Left ventricle myocardium inferior (tissue), 1 donor: ENCODE measurements around the gene INPP4A. TPM values are rescaled to one million over a fixed set of nuclear protein-coding genes. Genes with fewer than 3 reads are reported as not detected.

Experiments
- DNase-seq: peaks from one replicate; pipeline ENCODE4 v3.0.0-alpha.2; 2020
- H3K27ac ChIP-seq: fragments of 200-600 bp; replicated peaks from 2 replicates; pipeline ENCODE4 v1.8.0; 2021
- H3K27me3 ChIP-seq: fragments of 200-600 bp; 2 replicates; pipeline ENCODE4 v1.8.0; 2021; ENCODE audit warnings: low read depth
- H3K36me3 ChIP-seq: fragments of 200-600 bp; 2 replicates; pipeline ENCODE4 v1.8.0; 2021
- H3K4me1 ChIP-seq: fragments of 200-600 bp; 2 replicates; pipeline ENCODE4 v1.8.0; 2021
- H3K4me3 ChIP-seq: fragments of 200-600 bp; 2 replicates; pipeline ENCODE4 v1.8.0; 2021; ENCODE audit warnings: mild to moderate bottlenecking, moderate library complexity
- H3K9me3 ChIP-seq: fragments of 200-600 bp; replicated peaks from 2 replicates; pipeline ENCODE4 v1.8.0; 2021
- intact Hi-C: fragments of 100-400 bp; cut with micrococcal nuclease; formaldehyde crosslinking; loops from one replicate; pipeline ENCODE4 v1.11.0; 2022
- long read RNA-seq: library from polyadenylated mRNA; unstranded; transcript quantifications from one replicate; pipeline ENCODE4 v2.0.0, GENCODE V29; 2021
- total RNA-seq: library from RNA; stranded (reverse); fragmentation: NEBNext Ultra II Directional; extraction: Animal tissue kit (Norgen Biotek cat#: 25700); gene quantifications from one replicate; pipeline ENCODE4 v1.2.1, GENCODE V29; 2021
- TF ChIP-seq, protein P1 (sequence below): fragments of 200-600 bp; IDR thresholded peaks from 2 replicates; pipeline ENCODE4 v1.8.0; 2021; ENCODE audit warnings: antibody characterized with exemption, mild to moderate bottlenecking, borderline replicate concordance
- donor health status: DM: no; HTN: yes; CAD: no; lungs with severe emphysema.

INPP4A gene
- 20.8 TPM for total RNA-seq
- long read RNA-seq, partial matches to known transcripts: 14 of 42 reads
- long read RNA-seq, other reads (novel, unspliced or antisense): 27 of 42 reads

DNA sequence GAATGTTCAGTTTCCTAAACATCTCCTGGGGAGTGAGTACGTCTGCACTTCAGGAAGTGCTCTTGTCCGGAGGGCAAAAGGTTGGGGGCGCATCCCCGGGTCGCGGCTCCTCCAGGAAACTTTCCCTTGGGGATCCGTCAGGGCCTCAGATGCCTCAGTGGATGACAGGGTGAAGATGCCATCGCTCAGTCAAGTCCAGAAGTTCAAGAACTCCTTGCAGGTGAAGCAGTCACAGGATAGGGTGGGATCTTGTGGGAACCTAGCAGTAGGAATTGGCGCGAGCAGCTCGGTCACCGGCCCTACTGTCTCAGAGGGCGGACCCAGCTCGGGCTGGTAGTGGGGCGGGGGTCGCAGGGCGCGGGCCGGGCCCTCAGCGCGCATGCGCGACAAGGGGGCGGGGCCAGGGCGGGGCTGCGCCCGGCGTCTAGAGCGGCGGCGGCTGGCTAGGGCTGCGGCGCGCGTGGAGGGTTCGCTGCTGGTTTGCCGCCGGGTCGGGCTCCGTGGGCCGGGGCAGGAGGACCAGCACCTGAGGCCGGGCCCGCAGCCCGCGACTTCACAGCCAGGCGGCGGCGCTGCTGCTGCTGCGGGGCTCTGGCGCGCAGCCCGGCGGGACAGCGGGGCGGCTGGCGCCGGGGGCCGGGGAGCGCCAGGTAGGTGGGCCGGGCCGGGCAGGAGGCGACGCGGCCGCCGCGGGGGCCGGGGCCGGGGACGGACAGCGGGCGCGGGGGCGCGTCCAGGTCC is at the start of gene INPP4A:
Gene INPP4A (plus strand): TSS at position 423 of the 741 bp plus-strand sequence. CDS start 75,191 bp downstream, outside the sequence.
- intact Hi-C loops: no loop called here
- Histone ChIP-seq H3K4me1 (peaks cover 31% of the 10 kb centered on the region), H3K9me3 (peaks cover 9% of the 10 kb centered on the region), H3K27ac (peak within 1 kb of the TSS; percentile 85), H3K4me3 (peak within 1 kb of the TSS; percentile 91), H3K36me3 (no peaks in the 10 kb centered on the region), H3K27me3 (no peaks in the 10 kb centered on the region)
- TF ChIP-seq, protein P1, sequence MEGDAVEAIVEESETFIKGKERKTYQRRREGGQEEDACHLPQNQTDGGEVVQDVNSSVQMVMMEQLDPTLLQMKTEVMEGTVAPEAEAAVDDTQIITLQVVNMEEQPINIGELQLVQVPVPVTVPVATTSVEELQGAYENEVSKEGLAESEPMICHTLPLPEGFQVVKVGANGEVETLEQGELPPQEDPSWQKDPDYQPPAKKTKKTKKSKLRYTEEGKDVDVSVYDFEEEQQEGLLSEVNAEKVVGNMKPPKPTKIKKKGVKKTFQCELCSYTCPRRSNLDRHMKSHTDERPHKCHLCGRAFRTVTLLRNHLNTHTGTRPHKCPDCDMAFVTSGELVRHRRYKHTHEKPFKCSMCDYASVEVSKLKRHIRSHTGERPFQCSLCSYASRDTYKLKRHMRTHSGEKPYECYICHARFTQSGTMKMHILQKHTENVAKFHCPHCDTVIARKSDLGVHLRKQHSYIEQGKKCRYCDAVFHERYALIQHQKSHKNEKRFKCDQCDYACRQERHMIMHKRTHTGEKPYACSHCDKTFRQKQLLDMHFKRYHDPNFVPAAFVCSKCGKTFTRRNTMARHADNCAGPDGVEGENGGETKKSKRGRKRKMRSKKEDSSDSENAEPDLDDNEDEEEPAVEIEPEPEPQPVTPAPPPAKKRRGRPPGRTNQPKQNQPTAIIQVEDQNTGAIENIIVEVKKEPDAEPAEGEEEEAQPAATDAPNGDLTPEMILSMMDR: peak; percentile 50
- peak; percentile 80 for DNase-seq

DNA sequence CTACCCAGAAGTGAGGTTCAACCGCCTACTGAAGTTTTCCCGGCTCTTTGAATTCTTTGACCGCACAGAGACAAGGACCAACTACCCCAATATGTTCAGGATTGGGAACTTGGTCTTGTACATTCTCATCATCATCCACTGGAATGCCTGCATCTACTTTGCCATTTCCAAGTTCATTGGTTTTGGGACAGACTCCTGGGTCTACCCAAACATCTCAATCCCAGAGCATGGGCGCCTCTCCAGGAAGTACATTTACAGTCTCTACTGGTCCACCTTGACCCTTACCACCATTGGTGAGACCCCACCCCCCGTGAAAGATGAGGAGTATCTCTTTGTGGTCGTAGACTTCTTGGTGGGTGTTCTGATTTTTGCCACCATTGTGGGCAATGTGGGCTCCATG is 48.7 kb upstream of the INPP4A start:
- Histone ChIP-seq H3K27ac (no peak overlapping the region), H3K27me3 (peaks cover 43% of the 10 kb centered on the region), H3K4me3 (no peak overlapping the region), H3K4me1 (no peaks in the 10 kb centered on the region), H3K9me3 (no peaks in the 10 kb centered on the region), H3K36me3 (no peaks in the 10 kb centered on the region)
- no peak for DNase-seq
- TF ChIP-seq, protein P1: no peak
- intact Hi-C loops: no loop called here

DNA sequence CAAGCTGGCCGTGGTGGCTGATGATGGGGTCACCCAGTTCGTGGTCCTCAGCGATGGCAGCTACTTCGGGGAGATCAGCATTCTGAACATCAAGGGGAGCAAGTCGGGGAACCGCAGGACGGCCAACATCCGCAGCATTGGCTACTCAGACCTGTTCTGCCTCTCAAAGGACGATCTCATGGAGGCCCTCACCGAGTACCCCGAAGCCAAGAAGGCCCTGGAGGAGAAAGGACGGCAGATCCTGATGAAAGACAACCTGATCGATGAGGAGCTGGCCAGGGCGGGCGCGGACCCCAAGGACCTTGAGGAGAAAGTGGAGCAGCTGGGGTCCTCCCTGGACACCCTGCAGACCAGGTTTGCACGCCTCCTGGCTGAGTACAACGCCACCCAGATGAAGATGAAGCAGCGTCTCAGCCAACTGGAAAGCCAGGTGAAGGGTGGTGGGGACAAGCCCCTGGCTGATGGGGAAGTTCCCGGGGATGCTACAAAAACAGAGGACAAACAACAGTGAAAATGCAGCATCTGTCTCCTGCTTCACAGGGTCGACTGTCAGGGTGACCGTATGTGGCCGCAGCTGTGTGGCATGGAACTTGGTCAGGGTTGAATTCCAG is 47.8 kb upstream of the INPP4A start:
- Histone ChIP-seq H3K9me3 (no peaks in the 10 kb centered on the region), H3K27ac (no peak overlapping the region), H3K4me1 (no peaks in the 10 kb centered on the region), H3K36me3 (no peaks in the 10 kb centered on the region), H3K27me3 (peaks cover 46% of the 10 kb centered on the region), H3K4me3 (no peak overlapping the region)
- DNase-seq: no peak
- intact Hi-C loops: no loop called here
- TF ChIP-seq, protein P1: no peak

DNA sequence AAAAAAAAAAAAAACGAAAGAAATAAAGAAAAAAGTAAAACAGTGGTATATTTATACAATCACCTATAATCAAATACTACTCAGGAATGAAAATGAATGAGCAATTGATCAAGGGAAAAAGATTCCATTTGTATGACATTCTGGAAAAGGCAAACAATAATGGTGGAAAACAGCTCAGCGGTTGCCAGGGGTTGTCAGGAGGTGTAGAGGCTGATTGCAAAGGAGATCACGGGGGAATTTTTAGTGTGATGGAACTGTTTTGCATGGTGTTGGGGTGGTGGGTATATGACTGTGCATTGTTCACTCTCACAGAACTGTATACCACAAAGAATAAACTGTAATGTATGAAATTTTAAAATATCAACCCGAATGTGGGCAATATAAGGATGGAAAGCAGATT is 45.5 kb upstream of the INPP4A start:
- no peaks in the 10 kb centered on the region for H3K36me3 ChIP-seq
- H3K9me3 ChIP-seq: no peaks in the 10 kb centered on the region
- no peaks in the 10 kb centered on the region for H3K4me1 ChIP-seq
- intact Hi-C loops: no loop called here
- TF ChIP-seq, protein P1: no peak
- H3K27ac ChIP-seq: no peak overlapping the region
- H3K4me3 ChIP-seq: no peak overlapping the region
- peaks cover 46% of the 10 kb centered on the region for H3K27me3 ChIP-seq
- no peak for DNase-seq

DNA sequence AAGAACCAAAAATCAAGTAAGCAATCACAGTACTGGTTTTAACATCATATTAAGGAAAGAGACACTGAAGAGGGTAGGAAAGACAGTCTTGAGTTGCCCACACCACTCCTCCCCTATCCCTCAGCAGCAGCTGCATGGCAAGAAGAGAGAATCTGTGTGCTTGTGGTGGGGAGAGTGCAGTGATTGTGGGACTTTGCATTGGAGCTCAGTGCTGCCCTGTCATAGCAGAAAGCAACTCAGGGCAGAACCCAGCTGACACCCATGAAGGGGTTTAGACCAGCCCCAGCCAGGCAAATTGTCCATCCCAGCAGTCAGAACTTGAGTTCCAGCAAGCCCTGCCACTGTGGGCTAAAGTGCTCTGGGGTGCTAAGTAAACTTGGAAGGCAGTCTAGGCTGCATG is 40.8 kb upstream of the INPP4A start:
- intact Hi-C loops: no loop called here
- Histone ChIP-seq H3K27me3 (peaks cover 25% of the 10 kb centered on the region), H3K4me3 (no peak overlapping the region), H3K36me3 (no peaks in the 10 kb centered on the region), H3K9me3 (no peaks in the 10 kb centered on the region), H3K4me1 (no peaks in the 10 kb centered on the region), H3K27ac (no peak overlapping the region)
- TF ChIP-seq, protein P1: no peak
- no peak for DNase-seq
